Suprapubic skin (tissue), 4 donors: ENCODE measurements around the gene PCDHB8.

Experiments
- EP300 ChIP-seq: sonication (generic); formaldehyde crosslinking; IDR thresholded peaks from one replicate; pipeline ENCODE4 v1.6.1; 2017; ENCODE audit warnings: antibody characterized with exemption
- POLR2AphosphoS5 ChIP-seq, 3 donors: sonication (generic); formaldehyde crosslinking; IDR thresholded peaks; one replicate each; pipeline ENCODE4 v1.6.1; 2017; ENCODE audit warnings: antibody characterized with exemption in 3 of 3
- TF ChIP-seq, protein P1 (sequence below), 2 donors: fragments of 200-600 bp in 1 of 2; fragments of 450-650 bp in 1 of 2; sonication (generic) in 1 of 2; IDR thresholded peaks; one replicate each; pipeline ENCODE4 v1.5.1; 2016 to 2019; ENCODE audit warnings: antibody characterized with exemption in 2 of 2, mild to moderate bottlenecking in 1 of 2, moderate library complexity in 1 of 2

DNA sequence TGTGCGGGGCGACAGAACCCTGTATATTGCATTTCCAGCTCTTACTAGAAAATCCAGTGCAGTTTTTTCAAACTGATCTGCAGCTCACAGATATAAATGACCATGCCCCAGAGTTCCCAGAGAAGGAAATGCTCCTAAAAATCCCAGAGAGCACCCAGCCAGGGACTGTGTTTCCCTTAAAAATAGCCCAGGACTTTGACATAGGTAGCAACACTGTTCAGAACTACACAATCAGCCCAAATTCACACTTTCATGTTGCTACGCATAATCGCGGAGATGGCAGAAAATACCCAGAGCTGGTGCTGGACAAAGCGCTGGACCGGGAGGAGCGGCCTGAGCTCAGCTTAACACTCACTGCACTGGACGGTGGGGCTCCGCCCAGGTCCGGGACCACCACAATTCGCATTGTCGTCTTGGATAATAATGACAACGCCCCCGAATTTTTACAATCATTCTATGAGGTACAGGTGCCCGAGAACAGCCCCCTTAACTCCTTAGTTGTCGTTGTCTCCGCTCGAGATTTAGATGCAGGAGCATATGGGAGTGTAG is 41.8 kb upstream of the PCDHB8 start:
- TF ChIP-seq EP300 = no peak
- TF ChIP-seq POLR2AphosphoS5 (IDR thresholded peaks at IDR 0.05) = no peak
- TF ChIP-seq, protein P1, sequence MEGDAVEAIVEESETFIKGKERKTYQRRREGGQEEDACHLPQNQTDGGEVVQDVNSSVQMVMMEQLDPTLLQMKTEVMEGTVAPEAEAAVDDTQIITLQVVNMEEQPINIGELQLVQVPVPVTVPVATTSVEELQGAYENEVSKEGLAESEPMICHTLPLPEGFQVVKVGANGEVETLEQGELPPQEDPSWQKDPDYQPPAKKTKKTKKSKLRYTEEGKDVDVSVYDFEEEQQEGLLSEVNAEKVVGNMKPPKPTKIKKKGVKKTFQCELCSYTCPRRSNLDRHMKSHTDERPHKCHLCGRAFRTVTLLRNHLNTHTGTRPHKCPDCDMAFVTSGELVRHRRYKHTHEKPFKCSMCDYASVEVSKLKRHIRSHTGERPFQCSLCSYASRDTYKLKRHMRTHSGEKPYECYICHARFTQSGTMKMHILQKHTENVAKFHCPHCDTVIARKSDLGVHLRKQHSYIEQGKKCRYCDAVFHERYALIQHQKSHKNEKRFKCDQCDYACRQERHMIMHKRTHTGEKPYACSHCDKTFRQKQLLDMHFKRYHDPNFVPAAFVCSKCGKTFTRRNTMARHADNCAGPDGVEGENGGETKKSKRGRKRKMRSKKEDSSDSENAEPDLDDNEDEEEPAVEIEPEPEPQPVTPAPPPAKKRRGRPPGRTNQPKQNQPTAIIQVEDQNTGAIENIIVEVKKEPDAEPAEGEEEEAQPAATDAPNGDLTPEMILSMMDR (IDR thresholded peaks at IDR 0.05) = no peak
